Spleen (tissue), 11 donors: ENCODE results near the gene ATP6V0B. TPM values are rescaled to one million over a fixed set of nuclear protein-coding genes. Genes with fewer than 3 reads are reported as not detected.
A peak's percentile ranks its signal among the peaks of the same experiment; 100 is the strongest.

Experiments used
- DNase-seq: peaks from one replicate; pipeline ENCODE4 v3.0.0-alpha.2; 2020
- H3K27ac ChIP-seq, 8 donors: fragments of 200-600 bp; sonication (generic) in 7 of 8; 1 replicate in 4 of 8; 2 replicates in 4 of 8; pipeline versions ENCODE4 v1.5.0 to v1.8.0; 2016 to 2021; ENCODE audit warnings: inconsistent platforms in 4 of 8, mild to moderate bottlenecking in 4 of 8, moderate library complexity in 1 of 8
- H3K27me3 ChIP-seq, 7 donors: fragments of 200-600 bp; sonication (generic) in 6 of 7; replicated peaks in 1 of 7; 1 replicate in 4 of 7; 2 replicates in 3 of 7; pipeline versions ENCODE4 v1.5.0 to v1.8.0; 2016 to 2021; ENCODE audit warnings: inconsistent platforms in 3 of 7, mild to moderate bottlenecking in 1 of 7
- H3K36me3 ChIP-seq, 6 donors: fragments of 200-600 bp; sonication (generic) in 5 of 6; 1 replicate in 4 of 6; 2 replicates in 2 of 6; pipeline versions ENCODE4 v1.5.0 to v1.8.0; 2016 to 2021; ENCODE audit warnings: inconsistent platforms in 2 of 6
- H3K4me1 ChIP-seq, 6 donors: fragments of 200-600 bp; sonication (generic) in 5 of 6; 1 replicate in 3 of 6; 2 replicates in 3 of 6; pipeline versions ENCODE4 v1.5.0 to v1.8.0; 2016 to 2021; ENCODE audit warnings: inconsistent platforms in 3 of 6
- H3K4me3 ChIP-seq, 8 donors: fragments of 200-600 bp; sonication (generic) in 7 of 8; 1 replicate in 4 of 8; 2 replicates in 4 of 8; pipeline versions ENCODE4 v1.5.0 to v1.8.0; 2016 to 2021; ENCODE audit warnings: inconsistent platforms in 4 of 8, mild to moderate bottlenecking in 4 of 8, moderate library complexity in 2 of 8
- H3K9me3 ChIP-seq, 8 donors: fragments of 200-600 bp; sonication (generic) in 7 of 8; 1 replicate in 4 of 8; 2 replicates in 4 of 8; pipeline versions ENCODE4 v1.5.0 to v1.8.0; 2016 to 2021; ENCODE audit warnings: inconsistent platforms in 4 of 8
- POLR2A ChIP-seq, 3 donors: fragments of 450-650 bp; IDR thresholded peaks; one replicate each; pipeline ENCODE4 v1.5.1; 2017; ENCODE audit warnings: antibody characterized with exemption in 3 of 3, mild to moderate bottlenecking in 1 of 3
- POLR2AphosphoS5 ChIP-seq, 3 donors: sonication (generic); formaldehyde crosslinking; IDR thresholded peaks; one replicate each; pipeline ENCODE4 v1.5.1; 2017; ENCODE audit warnings: antibody characterized with exemption in 3 of 3
- WGBS, 5 donors: extraction: QIAGEN DNeasy Blood & Tissue Kit in 3 of 5; methylation state at CpG; one replicate each; pipeline versions ENCODE4 v1.1.5 to v1.1.7; 2013 to 2018; 5-methylcytosine and 5-hydroxymethylcytosine counted together
- intact Hi-C: fragments of 100-400 bp; cut with DNase I; formaldehyde crosslinking; loops from one replicate; pipeline ENCODE4 v1.15.0; 2023; ENCODE audit warnings: low total_unique reads
- polyA plus RNA-seq, 3 donors: library from polyadenylated mRNA; stranded (reverse); fragments of 200-250 nt; gene quantifications; one replicate each; pipeline ENCODE4 v1.2.1, GENCODE V29; 2013
- total RNA-seq, 7 donors: library from RNA; depleted of rRNA in 3 of 7; stranded (reverse); fragments of >200 nt in 3 of 7; fragmentation: NEBNext Ultra II Directional in 4 of 7; extraction: Animal tissue kit (Norgen Biotek cat#: 25700) in 4 of 7; gene quantifications; one replicate each; pipeline versions ENCODE4 v1.1.0 to v1.2.1, GENCODE V29; 2016 to 2021
- TF ChIP-seq, protein P1 (sequence below), 11 experiments: fragments of 200-600 bp in 7 of 11; fragments of 450-650 bp in 4 of 11; sonication (generic) in 4 of 11; IDR thresholded peaks in 8 of 11; conservative IDR thresholded peaks in 3 of 11; 1 replicate in 7 of 11; 2 replicates in 4 of 11; pipeline versions ENCODE4 v1.4.0 to v1.8.0; 2016 to 2021; ENCODE audit warnings: antibody characterized with exemption in 11 of 11, inconsistent platforms in 4 of 11, mild to moderate bottlenecking in 1 of 11
- donor health status: healthy with polysubstance abuse.
- donor health status: DM: no; HTN: no; CAD: no; lungs with moderate emphysema.
- donor health status: DM: no; HTN: no; CAD: no.
- donor health status: Bipolar disorder and iron deficiency.
- donor health status: healthy.
- donor health status: DM: no; HTN: no; CAD: no.
- donor health status: DM: yes; HTN: yes; CAD: no.

Gene ATP6V0B
- total and polyA plus RNA-seq, 10 donors = 124 to 219 (median 177) TPM

DNA sequence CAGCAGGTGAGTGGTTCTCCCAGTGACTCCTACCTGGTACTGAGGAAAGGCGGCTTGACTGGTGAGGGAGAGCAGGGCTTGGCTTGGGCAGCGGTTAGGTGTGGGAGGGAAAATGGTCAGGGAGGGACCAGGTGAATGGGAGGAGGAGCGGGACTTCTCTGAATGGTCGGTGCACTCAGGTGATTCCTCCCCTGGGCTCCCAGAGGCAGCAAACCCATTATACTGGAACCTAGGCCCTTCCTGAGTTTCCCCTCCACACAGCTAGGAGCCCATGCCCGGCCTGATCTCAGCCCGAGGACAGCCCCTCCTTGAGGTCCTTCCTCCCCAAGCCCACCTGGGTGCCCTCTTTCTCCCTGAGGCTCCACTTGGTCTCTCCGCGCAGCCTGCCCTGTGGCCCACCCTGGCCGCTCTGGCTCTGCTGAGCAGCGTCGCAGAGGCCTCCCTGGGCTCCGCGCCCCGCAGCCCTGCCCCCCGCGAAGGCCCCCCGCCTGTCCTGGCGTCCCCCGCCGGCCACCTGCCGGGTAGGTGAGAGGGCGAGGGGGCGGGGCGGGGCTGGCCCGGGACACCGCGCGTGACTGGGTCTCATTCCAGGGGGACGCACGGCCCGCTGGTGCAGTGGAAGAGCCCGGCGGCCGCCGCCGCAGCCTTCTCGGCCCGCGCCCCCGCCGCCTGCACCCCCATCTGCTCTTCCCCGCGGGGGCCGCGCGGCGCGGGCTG is 38.9 kb upstream of the ATP6V0B start:
- intact Hi-C loops = loop anchor here (10.0 kb wide), 1 partner anchor 411 kb away; no protein-coding TSS in a partner anchor
- peaks cover 0 to 47% (median 31%) of the 10 kb centered on the region in 7 donors for H3K27me3 ChIP-seq
- no peak for DNase-seq

DNA sequence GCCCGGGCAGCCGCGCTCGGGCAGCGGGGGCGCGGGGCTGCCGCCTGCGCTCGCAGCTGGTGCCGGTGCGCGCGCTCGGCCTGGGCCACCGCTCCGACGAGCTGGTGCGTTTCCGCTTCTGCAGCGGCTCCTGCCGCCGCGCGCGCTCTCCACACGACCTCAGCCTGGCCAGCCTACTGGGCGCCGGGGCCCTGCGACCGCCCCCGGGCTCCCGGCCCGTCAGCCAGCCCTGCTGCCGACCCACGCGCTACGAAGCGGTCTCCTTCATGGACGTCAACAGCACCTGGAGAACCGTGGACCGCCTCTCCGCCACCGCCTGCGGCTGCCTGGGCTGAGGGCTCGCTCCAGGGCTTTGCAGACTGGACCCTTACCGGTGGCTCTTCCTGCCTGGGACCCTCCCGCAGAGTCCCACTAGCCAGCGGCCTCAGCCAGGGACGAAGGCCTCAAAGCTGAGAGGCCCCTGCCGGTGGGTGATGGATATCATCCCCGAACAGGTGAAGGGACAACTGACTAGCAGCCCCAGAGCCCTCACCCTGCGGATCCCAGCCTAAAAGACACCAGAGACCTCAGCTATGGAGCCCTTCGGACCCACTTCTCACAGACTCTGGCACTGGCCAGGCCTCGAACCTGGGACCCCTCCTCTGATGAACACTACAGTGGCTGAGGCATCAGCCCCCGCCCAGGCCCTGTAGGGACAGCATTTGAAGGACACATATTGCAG is 38.2 kb upstream of the ATP6V0B start:
- H3K4me3 ChIP-seq = peak overlapping the region in 7 of 8 donors; percentile 28 to 68 (median 34)
- no peak overlapping the region for H3K27ac ChIP-seq
- H3K36me3 ChIP-seq = no peaks in the 10 kb centered on the region
- TF ChIP-seq, protein P1, sequence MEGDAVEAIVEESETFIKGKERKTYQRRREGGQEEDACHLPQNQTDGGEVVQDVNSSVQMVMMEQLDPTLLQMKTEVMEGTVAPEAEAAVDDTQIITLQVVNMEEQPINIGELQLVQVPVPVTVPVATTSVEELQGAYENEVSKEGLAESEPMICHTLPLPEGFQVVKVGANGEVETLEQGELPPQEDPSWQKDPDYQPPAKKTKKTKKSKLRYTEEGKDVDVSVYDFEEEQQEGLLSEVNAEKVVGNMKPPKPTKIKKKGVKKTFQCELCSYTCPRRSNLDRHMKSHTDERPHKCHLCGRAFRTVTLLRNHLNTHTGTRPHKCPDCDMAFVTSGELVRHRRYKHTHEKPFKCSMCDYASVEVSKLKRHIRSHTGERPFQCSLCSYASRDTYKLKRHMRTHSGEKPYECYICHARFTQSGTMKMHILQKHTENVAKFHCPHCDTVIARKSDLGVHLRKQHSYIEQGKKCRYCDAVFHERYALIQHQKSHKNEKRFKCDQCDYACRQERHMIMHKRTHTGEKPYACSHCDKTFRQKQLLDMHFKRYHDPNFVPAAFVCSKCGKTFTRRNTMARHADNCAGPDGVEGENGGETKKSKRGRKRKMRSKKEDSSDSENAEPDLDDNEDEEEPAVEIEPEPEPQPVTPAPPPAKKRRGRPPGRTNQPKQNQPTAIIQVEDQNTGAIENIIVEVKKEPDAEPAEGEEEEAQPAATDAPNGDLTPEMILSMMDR (IDR thresholded peaks at IDR 0.05 in 8 of 11, conservative IDR thresholded peaks at IDR 0.05 in 3 of 11) = no peak
- no peak for TF ChIP-seq POLR2A (IDR thresholded peaks at IDR 0.05)
- TF ChIP-seq POLR2AphosphoS5 (IDR thresholded peaks at IDR 0.05) = no peak
- peaks cover 0 to 47% (median 31%) of the 10 kb centered on the region in 7 donors for H3K27me3 ChIP-seq
- DNase-seq = no peak
- H3K4me1 ChIP-seq = peaks cover 7 to 41% (median 34%) of the 10 kb centered on the region in 6 donors
- H3K9me3 ChIP-seq = no peaks in the 10 kb centered on the region
- intact Hi-C loops = loop anchor here (10.0 kb wide), 1 partner anchor 412 kb away; no protein-coding TSS in a partner anchor
- WGBS, 5 donors = 12 to 80% (median 14%) methylated on average over 1 to 56 of the region's 56 CpGs

More for the DNA sequence above, 38.9 kb upstream of the ATP6V0B start:
- Histone ChIP-seq H3K4me3 (peak overlapping the region in 7 of 8 donors; percentile 22 to 68 (median 34)), H3K9me3 (no peaks in the 10 kb centered on the region), H3K4me1 (peaks cover 7 to 41% (median 34%) of the 10 kb centered on the region in 6 donors), H3K27ac (no peak overlapping the region), H3K36me3 (peaks cover 0 to under 1% (median 0%) of the 10 kb centered on the region in 6 donors)
- WGBS, 5 donors = 13 to 19% (median 17%) methylated on average over 24 to 48 of the region's 48 CpGs
- TF ChIP-seq POLR2AphosphoS5 (IDR thresholded peaks at IDR 0.05) (no peak), POLR2A (IDR thresholded peaks at IDR 0.05) (no peak)
- TF ChIP-seq, protein P1 (IDR thresholded peaks at IDR 0.05 in 8 of 11, conservative IDR thresholded peaks at IDR 0.05 in 3 of 11) = no peak

DNA sequence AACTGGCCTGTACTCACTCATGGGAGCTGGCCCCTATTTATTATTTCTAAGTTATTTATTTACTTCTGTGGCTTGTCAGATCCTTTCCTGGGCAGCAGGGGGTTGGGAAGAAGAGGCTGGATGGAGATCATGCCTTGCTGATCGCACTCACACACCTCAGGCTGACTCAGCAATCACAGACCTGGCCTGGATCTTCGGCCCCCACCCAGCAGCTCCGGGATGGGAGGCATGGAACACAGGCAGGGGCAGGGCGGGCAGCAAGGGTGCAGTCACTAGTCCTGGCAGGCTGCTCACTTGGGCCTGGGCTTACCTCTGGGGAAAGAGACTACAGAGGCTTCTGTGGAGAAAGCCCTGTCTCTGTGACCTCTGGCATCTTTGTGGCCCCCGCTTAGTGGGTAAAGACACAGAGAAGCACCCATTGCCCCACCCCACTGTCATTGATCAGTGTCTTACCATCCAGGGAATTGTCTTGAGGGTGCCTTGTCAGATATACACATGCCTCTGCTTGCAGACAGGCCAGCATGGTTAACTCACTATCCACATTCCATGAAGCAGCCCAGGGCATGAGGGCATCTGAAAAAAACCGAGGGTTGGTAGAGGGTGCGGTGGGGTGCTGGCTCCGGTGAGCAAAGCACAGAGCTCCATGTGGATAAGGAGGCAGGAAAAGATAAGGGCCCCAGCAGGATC is 37.4 kb upstream of the ATP6V0B start:
- Histone ChIP-seq H3K4me1 (peaks cover 7 to 41% (median 34%) of the 10 kb centered on the region in 6 donors), H3K4me3 (no peak overlapping the region), H3K9me3 (no peaks in the 10 kb centered on the region), H3K27ac (no peak overlapping the region), H3K36me3 (no peaks in the 10 kb centered on the region), H3K27me3 (peaks cover 0 to 47% (median 31%) of the 10 kb centered on the region in 7 donors)
- intact Hi-C loops = loop anchor here (10.0 kb wide), 1 partner anchor 413 kb away; no protein-coding TSS in a partner anchor
- no peak for DNase-seq
- 92 to 98% (median 96%) methylated on average over 5 to 8 of the region's 8 CpGs for whole genome bisulfite sequencing, 5 donors
- TF ChIP-seq, protein P1 (IDR thresholded peaks at IDR 0.05 in 8 of 11, conservative IDR thresholded peaks at IDR 0.05 in 3 of 11) = no peak
- TF ChIP-seq POLR2A (IDR thresholded peaks at IDR 0.05) = no peak
- TF ChIP-seq POLR2AphosphoS5 (IDR thresholded peaks at IDR 0.05) = no peak
